Measurements from ENCODE around the gene VSX2. TPM values are rescaled to one million over a fixed set of nuclear protein-coding genes. Genes with fewer than 3 reads are reported as not detected.

The VSX2 gene
- total RNA-seq, 1 experiment from 2014 or later = not detected

- peak overlapping the region; percentile 71 to 89; a peak in 4 of 5 replicates for H3K4me3 Mint-ChIP-seq
- Histone ChIP-seq H3K79me2 (ENCODE audit: insufficient read depth, low read length) (no peaks in the 10 kb centered on the region), H4K5ac (ENCODE audit: insufficient read length, low read depth, low read length) (no peak overlapping the region), H3K23me2 (ENCODE audit: insufficient read length, low read depth, low read length, poor library complexity, severe bottlenecking) (peaks cover 9% of the 10 kb centered on the region), H4K20me1 (ENCODE audit: control insufficient read depth, insufficient read depth, insufficient read length) (no peaks in the 10 kb centered on the region), H3K79me1 (ENCODE audit: insufficient read depth, low read depth, low read length, poor library complexity, severe bottlenecking) (no peaks in the 10 kb centered on the region), H3K56ac (ENCODE audit: insufficient read length, low read depth, low read length) (no peak overlapping the region), H3K18ac (ENCODE audit: insufficient read length, low read depth, low read length) (no peak overlapping the region), H2BK12ac (ENCODE audit: insufficient read length, low read depth, low read length) (no peak overlapping the region), H2AFZ (ENCODE audit: low read length) (no peak overlapping the region), H3K27ac (ENCODE audit: insufficient read length, low read depth, low read length) (no peak overlapping the region), H2BK120ac (ENCODE audit: low read depth, low read length, poor library complexity, severe bottlenecking) (no peak overlapping the region), H3K14ac (ENCODE audit: insufficient read depth, low read length) (no peak overlapping the region), H2AK5ac (ENCODE audit: insufficient read length, low read length) (no peak overlapping the region), H3K27me3 (ENCODE audit: insufficient read depth, low read length) (peaks cover 12% of the 10 kb centered on the region; the same call in 1 of the 2 replicates), H2BK20ac (ENCODE audit: low read depth, low read length, poor library complexity, severe bottlenecking) (no peak overlapping the region), H3T11ph (ENCODE audit: low read length) (no peak overlapping the region), H3K4ac (ENCODE audit: low read depth, low read length) (no peak overlapping the region), H4K8ac (replicated peaks; ENCODE audit: insufficient read length, low read depth, low read length) (no peak overlapping the region), H2BK5ac (ENCODE audit: insufficient read length, low read length) (no peak overlapping the region), H3K4me2 (ENCODE audit: insufficient read depth, insufficient read length, low read length) (peak overlapping the region; percentile 68), H2BK15ac (ENCODE audit: low read depth, low read length) (no peak overlapping the region), H4K91ac (ENCODE audit: insufficient read length, low read depth, low read length) (no peak overlapping the region), H3K9ac (ENCODE audit: extremely low read depth, insufficient read length, low read length) (no peak overlapping the region), H3K23ac (ENCODE audit: insufficient read length, low read depth, low read length) (no peak overlapping the region), H3K9me3 (ENCODE audit: control insufficient read depth, low read depth, low read length) (no peaks in the 10 kb centered on the region), H3K4me1 (ENCODE audit: insufficient read depth, low read length) (no peaks in the 10 kb centered on the region)
- WGBS (ENCODE audit: extremely low coverage, insufficient read length, low lambda C conversion rate) = no CpG with 5 or more reads among the region's 3 CpGs
- no peak overlapping the region for H3K27ac Mint-ChIP-seq
- no peak for DNase-seq
- TF ChIP-seq, protein P1, sequence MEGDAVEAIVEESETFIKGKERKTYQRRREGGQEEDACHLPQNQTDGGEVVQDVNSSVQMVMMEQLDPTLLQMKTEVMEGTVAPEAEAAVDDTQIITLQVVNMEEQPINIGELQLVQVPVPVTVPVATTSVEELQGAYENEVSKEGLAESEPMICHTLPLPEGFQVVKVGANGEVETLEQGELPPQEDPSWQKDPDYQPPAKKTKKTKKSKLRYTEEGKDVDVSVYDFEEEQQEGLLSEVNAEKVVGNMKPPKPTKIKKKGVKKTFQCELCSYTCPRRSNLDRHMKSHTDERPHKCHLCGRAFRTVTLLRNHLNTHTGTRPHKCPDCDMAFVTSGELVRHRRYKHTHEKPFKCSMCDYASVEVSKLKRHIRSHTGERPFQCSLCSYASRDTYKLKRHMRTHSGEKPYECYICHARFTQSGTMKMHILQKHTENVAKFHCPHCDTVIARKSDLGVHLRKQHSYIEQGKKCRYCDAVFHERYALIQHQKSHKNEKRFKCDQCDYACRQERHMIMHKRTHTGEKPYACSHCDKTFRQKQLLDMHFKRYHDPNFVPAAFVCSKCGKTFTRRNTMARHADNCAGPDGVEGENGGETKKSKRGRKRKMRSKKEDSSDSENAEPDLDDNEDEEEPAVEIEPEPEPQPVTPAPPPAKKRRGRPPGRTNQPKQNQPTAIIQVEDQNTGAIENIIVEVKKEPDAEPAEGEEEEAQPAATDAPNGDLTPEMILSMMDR (conservative IDR thresholded peaks at IDR 0.05) = no peak
- H3K27me3 Mint-ChIP-seq (ENCODE audit: low read depth) = peaks cover 52% of the 10 kb centered on the region
- H3K9me3 Mint-ChIP-seq = no peaks in the 10 kb centered on the region; a peak in 1 of 5 replicates
- 0 out of 4 replicates have a peak, but pooled peaks cover 0 to 3% of the 10 kb centered on the region in 2 experiments for H3K4me1 Mint-ChIP-seq
- H3K36me3 Mint-ChIP-seq (ENCODE audit: insufficient read depth in 1 of 3, low read depth in 3 of 3) = no peaks in the 10 kb centered on the region
Observed at GRCh38 chr14:74258764-74259035, 19.5 kb downstream of the VSX2 start.

All from H9 (cell line).